B cell (primary cell): ENCODE results near the gene ADAMTS19. TPM values are rescaled to one million over a fixed set of nuclear protein-coding genes. Genes with fewer than 3 reads are reported as not detected.

ENCODE experiments used
- ATAC-seq: fragments of 200-7000 bp; cut with Tn5 transposase; one replicate; pipeline ENCODE4 v1.10.0; 2021; ENCODE audit warnings: low read depth, mild to moderate bottlenecking, moderate number of reproducible peaks, moderate library complexity
- CTCF ChIA-PET: fragments of 350-600 bp; sonication (Branson Sonifier 250); formaldehyde crosslinking; loops from one replicate; lab custom pipeline; 2021; ENCODE audit warnings: antibody characterized with exemption, inconsistent platforms; lab: Charles Lee
- POLR2A ChIA-PET: fragments of 350-600 bp; sonication (Branson Sonifier 250); formaldehyde crosslinking; loops from one replicate; lab custom pipeline; 2021; ENCODE audit warnings: antibody characterized with exemption; lab: Charles Lee
- DNase-seq: peaks from one replicate; pipeline ENCODE4 v3.0.0; 2013
- H2AFZ ChIP-seq: 2 replicates; pipeline ENCODE4 v1.6.1; 2012; ENCODE audit warnings: mild to moderate bottlenecking, low read depth, low read length; ENCODE audit not compliant: insufficient read depth, poor library complexity, severe bottlenecking
- H3K27ac ChIP-seq, 2 donors: 1 replicate in 1 of 2; 2 replicates in 1 of 2; pipeline ENCODE4 v1.5.1; 2012 to 2013; ENCODE audit warnings: low read length in 2 of 2, mild to moderate bottlenecking in 2 of 2, moderate library complexity in 1 of 2
- H3K27me3 ChIP-seq, 4 experiments: fragments of 200-600 bp in 1 of 4; sonication (generic) in 1 of 4; replicated peaks in 1 of 4; 1 replicate in 2 of 4; 2 replicates in 2 of 4; pipeline versions ENCODE4 v1.6.1 to v1.7.0; 2013 to 2016; ENCODE audit warnings: low read length in 3 of 4, mild to moderate bottlenecking in 2 of 4, mixed read lengths in 1 of 4, moderate library complexity in 1 of 4; ENCODE audit not compliant: insufficient read depth in 4 of 4, control insufficient read depth in 3 of 4; ENCODE audit errors: control extremely low read depth in 1 of 4
- H3K36me3 ChIP-seq, 2 experiments: replicated peaks in 1 of 2; 1 replicate in 1 of 2; 2 replicates in 1 of 2; pipeline versions ENCODE4 v1.6.1 to v1.7.1; 2013; ENCODE audit warnings: low read length in 1 of 2; ENCODE audit not compliant: insufficient read depth in 2 of 2, control insufficient read depth in 1 of 2; ENCODE audit errors: control extremely low read depth in 1 of 2, extremely low read depth in 1 of 2
- H3K4me1 ChIP-seq, 2 donors: fragments of 200-600 bp in 1 of 2; sonication (generic) in 1 of 2; 1 replicate in 1 of 2; 2 replicates in 1 of 2; pipeline versions ENCODE4 v1.5.1 to v1.6.1; 2013 to 2017; ENCODE audit warnings: low read length in 2 of 2; ENCODE audit not compliant: control insufficient read depth in 2 of 2, insufficient read depth in 2 of 2
- H3K4me2 ChIP-seq: replicated peaks from 2 replicates; pipeline ENCODE3; 2012; ENCODE audit warnings: mild to moderate bottlenecking, low read depth, low read length; ENCODE audit not compliant: poor library complexity, severe bottlenecking
- H3K4me3 ChIP-seq, 5 experiments: fragments of 200-600 bp in 1 of 5; sonication (generic) in 1 of 5; 1 replicate in 3 of 5; 2 replicates in 2 of 5; pipeline versions ENCODE4 v1.5.1 to v1.7.0; 2011 to 2016; ENCODE audit warnings: low read length in 4 of 5, mild to moderate bottlenecking in 4 of 5, low read depth in 2 of 5, control low read depth in 1 of 5, moderate library complexity in 1 of 5; ENCODE audit not compliant: insufficient read depth in 1 of 5; ENCODE audit errors: control extremely low read depth in 1 of 5, extremely low read depth in 1 of 5
- H3K79me2 ChIP-seq: fragments of 200-600 bp; sonication (generic); one replicate; pipeline ENCODE4 v1.6.0; 2016; ENCODE audit warnings: low read length; ENCODE audit not compliant: control insufficient read depth, insufficient read depth
- H3K9ac ChIP-seq: fragments of 200-600 bp; sonication (generic); 2 replicates; pipeline ENCODE4 v1.6.1; 2017; ENCODE audit warnings: mild to moderate bottlenecking, low read length, moderate library complexity
- H3K9me3 ChIP-seq, 3 donors: one replicate each; pipeline versions ENCODE4 v1.6.1 to v1.7.1; 2013; ENCODE audit warnings: low read length in 2 of 3; ENCODE audit not compliant: control insufficient read depth in 2 of 3, insufficient read depth in 1 of 3; ENCODE audit errors: control extremely low read depth in 1 of 3
- H4K20me1 ChIP-seq: 2 replicates; pipeline ENCODE4 v1.6.0; 2012; ENCODE audit warnings: mild to moderate bottlenecking, low read length; ENCODE audit not compliant: insufficient read depth, control insufficient read depth, poor library complexity, severe bottlenecking
- H3K27ac Mint-ChIP-seq: one replicate; pipeline ENCODE4 v1.8.0; 2021; ENCODE audit warnings: mixed read lengths
- H3K27me3 Mint-ChIP-seq: one replicate; pipeline ENCODE4 v1.8.0; 2021; ENCODE audit warnings: mixed read lengths
- H3K4me1 Mint-ChIP-seq: one replicate; pipeline ENCODE4 v1.8.0; 2021; ENCODE audit warnings: mixed read lengths
- H3K4me3 Mint-ChIP-seq: one replicate; pipeline ENCODE4 v1.8.0; 2021; ENCODE audit warnings: mixed read lengths
- H3K9me3 Mint-ChIP-seq: one replicate; pipeline ENCODE4 v1.8.0; 2022; ENCODE audit warnings: mixed read lengths; ENCODE audit not compliant: insufficient read depth
- EZH2 ChIP-seq: IDR thresholded peaks from 2 replicates; pipeline ENCODE4 v1.6.1; 2012; ENCODE audit warnings: borderline replicate concordance, low read depth, mild to moderate bottlenecking, moderate library complexity, low read length; ENCODE audit not compliant: insufficient read depth, poor library complexity, severe bottlenecking
- WGBS: methylation state at CpG from one replicate; pipeline ENCODE4 v1.1.5; 2013; ENCODE audit warnings: missing lambda C conversion rate; ENCODE audit not compliant: insufficient coverage; 5-methylcytosine and 5-hydroxymethylcytosine counted together
- intact Hi-C: fragments of 100-400 bp; cut with micrococcal nuclease; formaldehyde crosslinking; loops from one replicate; pipeline ENCODE4 v1.10.0; 2022
- polyA plus RNA-seq: library from polyadenylated mRNA; depleted of rRNA; stranded (reverse); fragments of >200 nt; gene quantifications from 2 replicates; pipeline ENCODE4 v1.2.3, GENCODE V29; 2012
- total RNA-seq, 2 donors: library from RNA; stranded (reverse); fragments of 120-200 nt in 1 of 2; gene quantifications; 1 replicate in 1 of 2; 2 replicates in 1 of 2; pipeline versions ENCODE4 v1.2.3 to v1.2.4, GENCODE V29; 2013 to 2022
- TF ChIP-seq, protein P1 (sequence below): fragments of 200-600 bp; IDR thresholded peaks from one replicate; pipeline ENCODE4 v1.8.0; 2022; ENCODE audit warnings: antibody characterized with exemption, mild to moderate bottlenecking

ADAMTS19 gene
- total and polyA plus RNA-seq, 2 donors (not counting 1 experiment from before 2014, with no cell fraction given): not detected

DNA sequence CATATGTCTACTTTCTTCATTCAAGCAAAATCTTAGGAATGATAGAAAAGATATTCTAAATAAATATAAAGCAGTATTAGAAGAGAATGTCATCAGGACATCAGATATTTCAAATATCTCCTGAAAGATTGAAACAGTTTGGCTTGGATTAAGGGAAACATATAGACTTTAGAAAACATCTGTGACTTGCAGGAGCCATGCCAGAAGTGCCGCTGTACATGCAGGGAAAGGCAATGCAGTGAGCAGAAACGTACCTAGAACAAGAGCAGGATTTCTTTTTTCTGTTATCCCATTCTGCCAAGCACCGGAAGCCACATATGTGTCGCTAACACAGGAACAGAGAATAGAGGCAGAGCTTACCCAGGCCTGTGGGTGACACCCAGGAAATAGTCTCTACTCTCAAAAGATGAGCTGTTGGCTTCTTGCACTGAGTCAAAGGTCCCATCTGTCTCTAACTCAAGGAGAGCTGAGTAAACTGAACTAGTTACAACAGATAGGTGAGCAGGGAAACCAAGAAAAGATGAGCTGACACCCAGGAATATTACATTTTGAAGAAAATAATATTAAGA is 5.8 kb downstream of the ADAMTS19 start:
- peaks cover 0 to 5% of the 10 kb centered on the region in 2 donors for H3K4me1 ChIP-seq
- WGBS: 86% methylated on average over 4 of the region's 4 CpGs
- no peak overlapping the region for H3K27ac ChIP-seq
- H3K4me2 ChIP-seq: no peak overlapping the region
- no peaks in the 10 kb centered on the region for H3K79me2 ChIP-seq
- no peaks in the 10 kb centered on the region for H3K9me3 ChIP-seq
- H3K27me3 Mint-ChIP-seq: peaks cover 17% of the 10 kb centered on the region
- no peak overlapping the region for H3K9ac ChIP-seq
- peaks cover 7% of the 10 kb centered on the region for H3K4me1 Mint-ChIP-seq
- peaks cover 0 to 16% (median 10%) of the 10 kb centered on the region in 4 experiments for H3K27me3 ChIP-seq
- ATAC-seq (no peak), DNase-seq (no peak)
- H2AFZ ChIP-seq: no peak overlapping the region
- no peak overlapping the region for H3K4me3 Mint-ChIP-seq
- intact Hi-C loops: no loop called here
- TF ChIP-seq, protein P1, sequence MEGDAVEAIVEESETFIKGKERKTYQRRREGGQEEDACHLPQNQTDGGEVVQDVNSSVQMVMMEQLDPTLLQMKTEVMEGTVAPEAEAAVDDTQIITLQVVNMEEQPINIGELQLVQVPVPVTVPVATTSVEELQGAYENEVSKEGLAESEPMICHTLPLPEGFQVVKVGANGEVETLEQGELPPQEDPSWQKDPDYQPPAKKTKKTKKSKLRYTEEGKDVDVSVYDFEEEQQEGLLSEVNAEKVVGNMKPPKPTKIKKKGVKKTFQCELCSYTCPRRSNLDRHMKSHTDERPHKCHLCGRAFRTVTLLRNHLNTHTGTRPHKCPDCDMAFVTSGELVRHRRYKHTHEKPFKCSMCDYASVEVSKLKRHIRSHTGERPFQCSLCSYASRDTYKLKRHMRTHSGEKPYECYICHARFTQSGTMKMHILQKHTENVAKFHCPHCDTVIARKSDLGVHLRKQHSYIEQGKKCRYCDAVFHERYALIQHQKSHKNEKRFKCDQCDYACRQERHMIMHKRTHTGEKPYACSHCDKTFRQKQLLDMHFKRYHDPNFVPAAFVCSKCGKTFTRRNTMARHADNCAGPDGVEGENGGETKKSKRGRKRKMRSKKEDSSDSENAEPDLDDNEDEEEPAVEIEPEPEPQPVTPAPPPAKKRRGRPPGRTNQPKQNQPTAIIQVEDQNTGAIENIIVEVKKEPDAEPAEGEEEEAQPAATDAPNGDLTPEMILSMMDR: no peak
- TF ChIP-seq EZH2: no peak
- H3K4me3 ChIP-seq: no peak overlapping the region
- ChIA-PET CTCF (interaction anchor here (0.7 kb wide), 1 partner anchor 38 kb away, joined by 3 read pairs; no protein-coding TSS in a partner anchor), POLR2A (no interaction called here)
- H3K9me3 Mint-ChIP-seq: no peaks in the 10 kb centered on the region
- H3K36me3 ChIP-seq: no peaks in the 10 kb centered on the region
- H4K20me1 ChIP-seq: no peaks in the 10 kb centered on the region
- no peak overlapping the region for H3K27ac Mint-ChIP-seq

DNA sequence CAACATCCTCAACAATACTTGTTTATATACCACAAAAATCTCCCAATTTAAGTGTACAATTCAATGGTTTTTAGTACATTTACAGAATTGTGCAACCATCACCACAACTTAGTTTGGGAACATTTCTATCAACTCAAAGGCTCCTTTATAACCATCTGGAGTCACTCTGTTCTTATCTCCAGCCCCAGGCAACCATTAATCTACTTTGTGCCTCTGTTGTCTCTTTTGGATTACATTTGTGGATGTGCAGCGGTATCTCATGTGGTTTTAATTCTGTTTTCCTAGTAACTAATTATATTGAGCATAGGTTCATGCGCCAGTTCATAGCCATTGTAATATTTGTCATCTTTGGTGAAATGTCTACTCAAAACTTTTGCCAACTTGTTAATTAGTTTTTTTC is 14.4 kb downstream of the ADAMTS19 start:
- peaks cover 7% of the 10 kb centered on the region for H3K27me3 Mint-ChIP-seq
- Histone ChIP-seq H3K27me3 (no peaks in the 10 kb centered on the region), H3K36me3 (no peaks in the 10 kb centered on the region), H3K4me3 (no peak overlapping the region), H3K27ac (no peak overlapping the region), H4K20me1 (no peaks in the 10 kb centered on the region), H3K79me2 (no peaks in the 10 kb centered on the region), H2AFZ (no peak overlapping the region), H3K4me2 (no peak overlapping the region), H3K4me1 (no peaks in the 10 kb centered on the region), H3K9ac (no peak overlapping the region), H3K9me3 (no peaks in the 10 kb centered on the region)
- H3K4me3 Mint-ChIP-seq: no peak overlapping the region
- H3K9me3 Mint-ChIP-seq: no peaks in the 10 kb centered on the region
- no peak for DNase-seq
- intact Hi-C loops: no loop called here
- TF ChIP-seq, protein P1: no peak
- TF ChIP-seq EZH2: no peak
- POLR2A ChIA-PET: no interaction called here
- WGBS: no CpG with 5 or more reads among the region's 2 CpGs
- no peaks in the 10 kb centered on the region for H3K4me1 Mint-ChIP-seq
- no peak overlapping the region for H3K27ac Mint-ChIP-seq
- CTCF ChIA-PET: no interaction called here
- no peak for ATAC-seq
